ENCODE measurements around the gene ZNF567. TPM values are rescaled to one million over a fixed set of nuclear protein-coding genes. Genes with fewer than 3 reads are reported as not detected.

The ZNF567 gene
- total and polyA plus RNA-seq, 2 of the 8 experiments (the other 6 are each of a cell fraction or from before 2014, with no cell fraction given) = 6.5 to 10.5 TPM

DNA sequence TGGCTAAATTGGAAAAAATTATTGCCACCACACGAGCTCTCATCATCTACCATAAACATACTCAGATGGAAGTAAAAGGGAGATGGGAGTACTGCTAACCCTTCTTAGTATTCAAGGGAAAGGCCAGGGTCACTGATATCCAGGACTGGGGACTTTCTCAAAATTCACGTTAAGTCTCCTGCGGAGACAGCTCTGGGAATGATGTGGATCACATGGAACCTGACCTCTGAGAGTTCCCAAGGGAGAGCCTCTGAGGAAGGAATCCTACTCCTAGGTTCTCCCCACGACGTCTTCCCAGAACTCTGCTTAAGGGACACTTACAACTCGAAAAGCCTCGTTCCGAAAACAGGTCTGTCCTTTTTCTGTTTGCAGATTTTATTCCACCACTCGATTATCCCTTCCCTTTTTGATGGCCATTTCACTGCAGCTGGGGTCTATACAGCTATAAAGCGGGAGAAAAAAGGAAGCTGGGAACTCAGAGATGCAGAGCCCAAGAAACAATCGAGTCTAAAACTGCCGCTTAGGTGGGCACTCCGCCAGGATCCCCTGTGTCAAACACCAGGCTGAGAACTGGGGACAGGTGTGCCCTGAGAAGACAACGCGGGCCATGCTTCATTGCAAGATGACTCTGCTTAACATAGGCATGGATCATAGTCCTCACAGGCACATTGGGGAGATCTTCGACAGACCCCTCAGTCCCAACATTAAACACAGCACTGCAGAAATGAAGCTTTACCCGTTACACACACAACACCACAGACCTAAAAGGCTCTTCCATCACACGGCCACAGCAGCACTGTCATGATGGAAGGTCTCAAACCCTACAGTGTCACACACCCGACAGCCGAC is 823 bp upstream of the ZNF567 start:
- Histone ChIP-seq H3K27ac (ENCODE audit: low read depth, low read length) (no peak overlapping the region), H2BK5ac (ENCODE audit: low read depth, low read length) (no peak overlapping the region; the same call in 1 of the 2 replicates), H3K4ac (replicated peaks; ENCODE audit: insufficient read length, low read depth, low read length) (no peak overlapping the region), H2BK20ac (ENCODE audit: low read length) (no peak overlapping the region), H3K4me1 (replicated peaks in 1 of 4; ENCODE audit: control insufficient read depth in 3 of 4, insufficient read depth in 4 of 4, low read length in 3 of 4) (no peaks in the 10 kb centered on the region; a peak in 3 of 7 replicates), H4K20me1 (replicated peaks in 1 of 2; ENCODE audit: control insufficient read depth in 1 of 2, insufficient read depth in 2 of 2, low read length in 2 of 2) (peaks cover 0 to 3% of the 10 kb centered on the region in 2 experiments), H3K79me2 (ENCODE audit: control insufficient read depth in 1 of 2, insufficient read depth in 2 of 2, low read length in 2 of 2) (peaks cover 5 to 34% of the 10 kb centered on the region in 2 experiments), H3K23ac (ENCODE audit: insufficient read length) (no peak overlapping the region), H2BK120ac (replicated peaks; ENCODE audit: low read depth, low read length) (no peak overlapping the region), H3K4me2 (ENCODE audit: insufficient read depth in 1 of 2, low read depth in 2 of 2, low read length in 2 of 2) (peak overlapping the region; percentile 93 to 98), H2BK12ac (ENCODE audit: low read depth, low read length) (no peak overlapping the region), H2AK5ac (ENCODE audit: low read depth, low read length) (no peak overlapping the region), H3K23me2 (ENCODE audit: low read depth, low read length) (peaks cover 10% of the 10 kb centered on the region), H4K8ac (ENCODE audit: extremely low read depth, insufficient read depth, low read length) (peak overlapping the region; percentile 83; the same call in 1 of the 2 replicates), H3K4me3 (ENCODE audit: extremely low read depth in 1 of 4, insufficient read depth in 2 of 4, low read depth in 3 of 4, low read length in 4 of 4) (peak overlapping the region; percentile 84 to 95 (median 92)), H3K36me3 (ENCODE audit: control insufficient read depth in 2 of 4, insufficient read depth in 4 of 4, low read length in 3 of 4) (peaks cover 7 to 26% (median 19%) of the 10 kb centered on the region in 4 experiments; a peak in 7 of 8 replicates), H3K18ac (ENCODE audit: extremely low read depth, low read length) (no peak overlapping the region), H2AFZ (ENCODE audit: low read length) (peak overlapping the region; percentile 82), H3K27me3 (replicated peaks in 1 of 4; ENCODE audit: control insufficient read depth in 3 of 4, extremely low read depth in 1 of 4, insufficient read depth in 3 of 4, low read length in 3 of 4) (no peaks in the 10 kb centered on the region), H3K9ac (replicated peaks in 1 of 4; ENCODE audit: extremely low read depth in 1 of 4, low read depth in 3 of 4, low read length in 3 of 4) (peak overlapping the region in 3 of 4 experiments; percentile 59 to 94 (median 72); a peak in 6 of 7 replicates), H3K56ac (replicated peaks; ENCODE audit: insufficient read length, low read depth, low read length) (peak overlapping the region; percentile 24), H4K91ac (replicated peaks; ENCODE audit: insufficient read length, low read length) (no peak overlapping the region), H3K14ac (ENCODE audit: insufficient read length) (no peak overlapping the region), H4K5ac (ENCODE audit: insufficient read length, low read depth, low read length) (no peak overlapping the region), H3K79me1 (ENCODE audit: low read depth, low read length) (no peaks in the 10 kb centered on the region), H2BK15ac (ENCODE audit: low read length) (no peak overlapping the region), H3K9me3 (ENCODE audit: insufficient read depth in 2 of 2, low read depth in 1 of 2, low read length in 1 of 2) (peaks cover 0 to 7% of the 10 kb centered on the region in 2 experiments; a peak in 3 of 4 replicates)
- ChIA-PET CTCF (ENCODE audit: partially characterized antibody) (interaction anchor here (1.4 kb wide), 1 partner anchor 9 kb away, joined by 5 read pairs; no protein-coding TSS in a partner anchor), POLR2A (ENCODE audit: partially characterized antibody) (interaction anchor here (0.6 to 2.3 kb wide), 10 partner anchors 12 to 197 kb away, joined by 3 to 10 read pairs (median 4); partner anchors contain the start of genes ZNF529, ZNF566 and ZNF850)
- 39% methylated on average over 20 of the region's 20 CpGs; no CpG with 5 or more reads in 1 of the 2 experiments for WGBS, 2 experiments (ENCODE audit: extremely low coverage in 1 of 2, insufficient coverage in 1 of 2, insufficient read length in 1 of 2, insufficient replicate concordance in 2 of 2, low coverage in 1 of 2, low lambda C conversion rate in 2 of 2, missing lambda C conversion rate in 1 of 2)
- FAIRE-seq (no peak), DNase-seq (ENCODE audit: low read depth in 1 of 2, low spot score in 2 of 2) (peak in 1 of 2 experiments; percentile 41)
- TF ChIP-seq BACH1 (IDR thresholded peaks at IDR 0.05; ENCODE audit: low read length) (no peak), SAP30 (IDR thresholded peaks at IDR 0.05; ENCODE audit: insufficient read depth, insufficient replicate concordance, low read length) (peak; percentile 75), ZNF274 (IDR thresholded peaks at IDR 0.05; ENCODE audit: borderline replicate concordance, extremely low read depth, low read length) (no peak)

All from H1 (cell line).